ENCODE results near the gene ELP1. TPM values are rescaled to one million over a fixed set of nuclear protein-coding genes. Genes with fewer than 3 reads are reported as not detected.
"Not testable (repeated sequence)": the region's sequence is repeated elsewhere in the genome, so short reads cannot be mapped to it uniquely, and the experiment has no call there.

ELP1 gene
- total and polyA plus RNA-seq, 8 donors = 22.9 to 50.6 (median 44.3) TPM

DNA sequence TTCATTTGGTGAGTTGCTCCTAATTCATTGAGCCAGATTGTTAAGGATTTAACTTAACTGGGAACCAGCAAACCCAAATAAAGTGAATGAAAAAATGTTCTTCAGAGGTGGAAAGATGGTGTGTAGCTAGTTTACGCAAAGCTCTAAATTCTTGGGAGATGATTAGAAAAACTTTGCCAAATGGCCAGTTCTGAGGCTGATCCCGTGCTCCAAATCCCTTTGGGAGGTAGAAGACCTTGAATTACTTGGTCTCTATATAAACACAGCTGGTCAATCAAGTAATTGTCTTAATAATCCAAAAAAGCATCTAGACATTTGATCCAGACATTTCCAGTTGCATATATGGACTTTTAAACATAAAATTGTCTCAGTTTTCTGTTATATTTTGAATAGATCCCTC, 89.5 kb downstream of the ELP1 start:
- DNase-seq = no peak
- no peak for ATAC-seq
- TF ChIP-seq, protein P1, sequence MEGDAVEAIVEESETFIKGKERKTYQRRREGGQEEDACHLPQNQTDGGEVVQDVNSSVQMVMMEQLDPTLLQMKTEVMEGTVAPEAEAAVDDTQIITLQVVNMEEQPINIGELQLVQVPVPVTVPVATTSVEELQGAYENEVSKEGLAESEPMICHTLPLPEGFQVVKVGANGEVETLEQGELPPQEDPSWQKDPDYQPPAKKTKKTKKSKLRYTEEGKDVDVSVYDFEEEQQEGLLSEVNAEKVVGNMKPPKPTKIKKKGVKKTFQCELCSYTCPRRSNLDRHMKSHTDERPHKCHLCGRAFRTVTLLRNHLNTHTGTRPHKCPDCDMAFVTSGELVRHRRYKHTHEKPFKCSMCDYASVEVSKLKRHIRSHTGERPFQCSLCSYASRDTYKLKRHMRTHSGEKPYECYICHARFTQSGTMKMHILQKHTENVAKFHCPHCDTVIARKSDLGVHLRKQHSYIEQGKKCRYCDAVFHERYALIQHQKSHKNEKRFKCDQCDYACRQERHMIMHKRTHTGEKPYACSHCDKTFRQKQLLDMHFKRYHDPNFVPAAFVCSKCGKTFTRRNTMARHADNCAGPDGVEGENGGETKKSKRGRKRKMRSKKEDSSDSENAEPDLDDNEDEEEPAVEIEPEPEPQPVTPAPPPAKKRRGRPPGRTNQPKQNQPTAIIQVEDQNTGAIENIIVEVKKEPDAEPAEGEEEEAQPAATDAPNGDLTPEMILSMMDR (IDR thresholded peaks at IDR 0.05) = no peak
- Histone ChIP-seq H3K36me3 (no peaks in the 10 kb centered on the region), H3K4me1 (peaks cover 0 to 8% of the 10 kb centered on the region in 2 donors), H3K27ac (no peak overlapping the region), H3K4me3 (no peak overlapping the region), H3K27me3 (no peaks in the 10 kb centered on the region), H3K9me3 (no peaks in the 10 kb centered on the region)
- intact Hi-C loops (cut with DNase I) = no loop called here

DNA sequence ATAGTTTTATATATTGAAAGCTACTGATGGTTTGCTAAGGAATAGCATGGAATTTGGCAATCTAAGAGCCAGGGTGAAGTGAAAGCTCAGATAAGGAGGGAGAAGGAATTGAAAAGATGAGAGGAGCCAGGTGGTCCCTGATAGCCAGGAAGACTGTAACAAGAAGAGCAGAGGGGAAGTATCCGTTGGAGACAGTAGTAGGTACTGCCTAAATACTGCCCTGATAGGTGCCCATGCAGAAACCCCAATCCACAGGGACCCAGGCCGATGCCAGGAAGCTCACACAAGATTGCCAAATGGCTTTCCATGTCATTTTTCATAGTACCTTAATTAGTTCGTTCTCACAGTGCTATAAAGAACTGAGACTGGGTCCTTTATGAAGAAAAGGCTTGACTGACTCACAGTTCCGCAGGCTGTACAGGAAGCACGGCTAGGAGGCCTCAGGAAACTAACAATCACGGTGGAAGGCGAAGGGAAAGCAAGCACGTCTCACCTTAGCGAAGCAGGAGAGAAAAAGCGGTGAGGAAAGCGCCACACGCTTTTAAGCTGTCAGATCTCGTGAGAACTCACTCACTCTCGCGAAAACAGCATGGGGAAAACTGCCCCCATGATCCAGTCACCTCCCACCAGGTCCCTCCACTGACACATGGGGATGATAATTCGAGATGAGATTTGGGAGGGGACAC, 91.2 kb downstream of the ELP1 start:
- no peak overlapping the region for H3K27ac ChIP-seq
- no peak for DNase-seq
- TF ChIP-seq, protein P1 (IDR thresholded peaks at IDR 0.05) = no peak
- H3K36me3 ChIP-seq = no peaks in the 10 kb centered on the region
- ATAC-seq = no peak
- H3K4me1 ChIP-seq = peaks cover 0 to 8% of the 10 kb centered on the region in 2 donors
- no peaks in the 10 kb centered on the region for H3K27me3 ChIP-seq
- intact Hi-C loops (cut with DNase I) = no loop called here
- no peak overlapping the region for H3K4me3 ChIP-seq
- no peaks in the 10 kb centered on the region for H3K9me3 ChIP-seq

DNA sequence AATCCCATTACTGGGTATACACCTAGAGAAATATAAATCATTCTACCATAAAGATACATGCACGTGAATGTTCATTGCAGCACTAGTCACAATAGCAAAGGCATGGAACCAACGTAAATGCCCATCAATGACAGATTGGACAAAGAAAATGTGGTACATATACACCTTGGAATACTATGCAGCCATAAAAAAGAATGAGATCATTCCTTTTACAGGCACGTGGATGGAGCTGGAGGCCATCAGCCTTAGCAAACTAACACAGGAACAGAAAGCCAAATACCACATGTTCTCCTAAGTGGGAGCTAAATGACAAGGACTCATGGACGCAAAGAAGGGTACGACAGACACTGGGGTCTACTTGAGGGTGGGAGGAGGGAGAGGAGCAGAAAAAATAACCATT, 94.4 kb downstream of the ELP1 start:
- H3K27ac ChIP-seq; ATAC-seq; H3K4me3 ChIP-seq; H3K9me3 ChIP-seq; H3K4me1 ChIP-seq; DNase-seq; H3K27me3 ChIP-seq; intact Hi-C loops (cut with DNase I); H3K36me3 ChIP-seq: not testable (repeated sequence)

DNA sequence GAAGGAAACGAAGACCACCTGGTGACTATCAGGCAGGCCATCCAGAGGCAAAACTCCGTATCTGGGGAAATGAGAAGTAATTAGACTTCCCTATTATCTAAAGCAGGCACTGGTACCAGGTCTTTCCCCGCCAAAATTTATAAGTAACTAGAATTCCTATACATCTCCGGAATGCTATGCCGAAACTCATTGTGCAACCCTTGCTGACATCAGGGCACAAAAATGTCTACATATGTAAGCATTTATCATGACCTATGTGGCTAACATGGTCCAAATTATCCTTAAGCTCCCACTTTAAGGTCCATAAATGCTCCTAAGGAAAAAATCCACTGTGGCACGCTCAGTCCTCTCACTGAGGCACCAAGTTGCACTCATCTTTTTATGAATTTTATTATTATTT, 95.9 kb downstream of the ELP1 start:
- TF ChIP-seq, protein P1 (IDR thresholded peaks at IDR 0.05) = no peak
- H3K9me3 ChIP-seq = no peaks in the 10 kb centered on the region
- intact Hi-C loops (cut with DNase I) = no loop called here

DNA sequence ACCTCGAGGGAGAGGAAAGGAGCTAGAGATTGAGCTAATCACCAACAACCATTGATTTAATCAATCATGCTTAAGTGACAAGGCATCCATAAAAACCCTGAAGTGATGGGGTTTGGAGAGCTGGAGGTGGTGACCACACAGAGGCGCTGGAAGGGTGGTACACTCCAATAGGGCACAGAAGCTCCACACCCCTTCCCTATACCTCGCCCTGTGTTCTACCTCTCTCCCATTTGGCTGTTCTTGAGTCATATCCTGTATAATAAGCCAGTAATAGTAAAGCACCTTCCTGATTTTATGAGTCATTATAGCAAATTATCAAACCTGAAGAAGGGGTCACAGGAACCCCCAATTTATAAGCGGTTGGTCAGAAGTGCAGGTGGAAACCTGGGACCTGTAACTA, 96.4 kb downstream of the ELP1 start:
- no peak for ATAC-seq
- intact Hi-C loops (cut with DNase I) = no loop called here
- Histone ChIP-seq H3K27me3 (no peaks in the 10 kb centered on the region), H3K4me3 (no peak overlapping the region), H3K9me3 (no peaks in the 10 kb centered on the region), H3K27ac (no peak overlapping the region), H3K36me3 (no peaks in the 10 kb centered on the region), H3K4me1 (peaks cover 0 to 2% of the 10 kb centered on the region in 2 donors)
- DNase-seq = no peak
- TF ChIP-seq, protein P1 (IDR thresholded peaks at IDR 0.05) = no peak

More for the DNA sequence above, 95.9 kb downstream of the ELP1 start:
- Histone ChIP-seq H3K4me3 (no peak overlapping the region), H3K27me3 (no peaks in the 10 kb centered on the region), H3K4me1 (peaks cover 0 to 7% of the 10 kb centered on the region in 2 donors), H3K36me3 (no peaks in the 10 kb centered on the region), H3K27ac (no peak overlapping the region)
- no peak for DNase-seq
- no peak for ATAC-seq

DNA sequence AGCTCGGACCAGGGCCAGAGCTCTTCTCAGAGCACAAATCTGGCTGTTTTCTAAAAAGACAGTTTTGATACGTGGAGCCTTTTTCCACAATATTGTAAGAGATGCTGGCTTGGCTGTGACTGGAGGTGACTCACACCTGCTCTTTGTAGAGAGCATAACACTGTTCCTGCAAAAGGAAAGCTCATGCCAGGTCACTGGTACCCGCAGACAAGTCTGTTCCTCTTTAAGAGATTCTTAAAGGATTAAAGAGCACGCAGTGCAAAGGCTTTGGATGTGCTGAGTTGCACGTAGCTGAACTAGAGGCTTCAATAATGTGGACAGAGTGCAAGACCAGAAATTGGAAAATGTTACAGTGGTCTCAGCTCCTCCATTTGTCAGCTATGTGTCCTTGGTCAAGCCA, 97.1 kb downstream of the ELP1 start:
- intact Hi-C loops (cut with DNase I) = no loop called here
- H3K9me3 ChIP-seq = no peaks in the 10 kb centered on the region
- ATAC-seq (no peak), DNase-seq (no peak)
- no peak overlapping the region for H3K4me3 ChIP-seq
- H3K27ac ChIP-seq = no peak overlapping the region
- no peaks in the 10 kb centered on the region for H3K27me3 ChIP-seq
- H3K4me1 ChIP-seq = no peaks in the 10 kb centered on the region
- TF ChIP-seq, protein P1 (IDR thresholded peaks at IDR 0.05) = no peak
- H3K36me3 ChIP-seq = no peaks in the 10 kb centered on the region
